Endothelial cell of umbilical vein (primary cell): ENCODE data around the gene PIMREG. TPM values are rescaled to one million over a fixed set of nuclear protein-coding genes. Genes with fewer than 3 reads are reported as not detected.

Source experiments
- BruUV-seq: library from RNA; stranded (reverse); fragments of 400-500 nt; replicated peaks from 2 replicates; lab custom pipeline; 2021; lab: Mats Ljungman, UMichigan
- CTCF ChIA-PET: fragments of 300-600, 350-600 bp; sonication (Branson Sonifier 250); formaldehyde crosslinking; loops from one replicate; lab custom pipeline; 2021; ENCODE audit warnings: antibody characterized with exemption, inconsistent platforms; lab: Charles Lee
- POLR2A ChIA-PET: fragments of 300-600, 350-600 bp; sonication (Branson Sonifier 250); formaldehyde crosslinking; loops from one replicate; lab custom pipeline; 2021; ENCODE audit warnings: antibody characterized with exemption, inconsistent platforms; lab: Charles Lee
- DNase-seq: peaks from one replicate; pipeline ENCODE4 v3.0.0-alpha.2; 2011; ENCODE audit warnings: low read depth, low spot score
- FAIRE-seq: peaks from 2 replicates; lab custom pipeline; 2011; peaks lifted over from hg19 to GRCh38; lab: Jason Lieb, UNC
- H2AFZ ChIP-seq: 2 replicates; pipeline ENCODE4 v1.6.0; 2012; ENCODE audit warnings: low read depth, low read length, control low read depth, inconsistent platforms
- H3K27ac ChIP-seq: 2 replicates; pipeline ENCODE4 v1.5.1; 2011; ENCODE audit warnings: low read depth, mild to moderate bottlenecking, control low read depth, low read length, moderate library complexity; ENCODE audit not compliant: insufficient read depth
- H3K27me3 ChIP-seq, 2 experiments: 2 replicates each; pipeline versions ENCODE4 v1.6.0 to v1.6.1; 2011; ENCODE audit warnings: low read length in 2 of 2, mixed read lengths in 1 of 2; ENCODE audit not compliant: control insufficient read depth in 2 of 2, insufficient read depth in 2 of 2
- H3K36me3 ChIP-seq, 2 experiments: 2 replicates in 1 of 2; 3 replicates in 1 of 2; pipeline ENCODE4 v1.5.1; 2011; ENCODE audit warnings: low read length in 2 of 2, mild to moderate bottlenecking in 1 of 2, moderate library complexity in 1 of 2; ENCODE audit not compliant: control insufficient read depth in 2 of 2, insufficient read depth in 2 of 2; ENCODE audit errors: extremely low read depth in 1 of 2
- H3K4me1 ChIP-seq: 3 replicates; pipeline ENCODE4 v1.5.1; 2011; ENCODE audit warnings: mild to moderate bottlenecking, low read length; ENCODE audit not compliant: control insufficient read depth, insufficient read depth; ENCODE audit errors: extremely low read depth
- H3K4me2 ChIP-seq: 2 replicates; pipeline ENCODE4 v1.6.1; 2011; ENCODE audit warnings: low read length, control low read depth, mixed read lengths; ENCODE audit not compliant: insufficient read depth
- H3K4me3 ChIP-seq, 3 experiments: fragments of 200-600 bp in 1 of 3; sonication (generic), shearing (Covaris generic) in 1 of 3; replicated peaks in 1 of 3; 2 replicates each; pipeline ENCODE4 v1.5.1; 2011 to 2016; ENCODE audit warnings: control low read depth in 3 of 3, low read length in 3 of 3, mild to moderate bottlenecking in 2 of 3, inconsistent platforms in 1 of 3, low read depth in 1 of 3, moderate library complexity in 1 of 3; ENCODE audit not compliant: insufficient read depth in 1 of 3
- H3K79me2 ChIP-seq: 2 replicates; pipeline ENCODE4 v1.6.0; 2012; ENCODE audit warnings: low read length, inconsistent platforms; ENCODE audit not compliant: control insufficient read depth, insufficient read depth
- H3K9ac ChIP-seq: replicated peaks from 2 replicates; pipeline ENCODE3; 2011; ENCODE audit warnings: low read length, control low read depth; ENCODE audit not compliant: insufficient read depth; ENCODE audit errors: extremely low read depth
- H3K9me1 ChIP-seq: replicated peaks from 3 replicates; pipeline ENCODE4 v1.6.0; 2011; ENCODE audit warnings: mild to moderate bottlenecking, low read length; ENCODE audit not compliant: control insufficient read depth, insufficient read depth; ENCODE audit errors: extremely low read depth
- H3K9me3 ChIP-seq: replicated peaks from 2 replicates; pipeline ENCODE4 v1.5.1; 2012; ENCODE audit warnings: low read length, inconsistent platforms; ENCODE audit not compliant: control insufficient read depth, insufficient read depth
- H4K20me1 ChIP-seq: replicated peaks from 2 replicates; pipeline ENCODE3; 2011; ENCODE audit warnings: mild to moderate bottlenecking, low read length; ENCODE audit not compliant: control insufficient read depth, insufficient read depth; ENCODE audit errors: extremely low read depth
- EZH2 ChIP-seq: IDR thresholded peaks from 2 replicates; pipeline ENCODE4 v1.6.1; 2012; ENCODE audit warnings: borderline replicate concordance, low read depth, mild to moderate bottlenecking, moderate library complexity, low read length, inconsistent platforms; ENCODE audit not compliant: severe bottlenecking
- FOS ChIP-seq: IDR thresholded peaks from 2 replicates; pipeline ENCODE4 v1.6.1; 2011; ENCODE audit warnings: mild to moderate bottlenecking, low read length, moderate library complexity, borderline replicate concordance; ENCODE audit not compliant: insufficient read depth
- GATA2 ChIP-seq: IDR thresholded peaks from 2 replicates; pipeline ENCODE4 v1.7.0; 2011; ENCODE audit warnings: low read depth, mild to moderate bottlenecking, moderate library complexity, mixed read lengths, low read length; ENCODE audit not compliant: insufficient read length, insufficient read depth
- JUN ChIP-seq: IDR thresholded peaks from 2 replicates; pipeline ENCODE4 v1.6.1; 2011; ENCODE audit warnings: borderline replicate concordance, low read depth; ENCODE audit not compliant: insufficient read length, insufficient read depth
- MAX ChIP-seq: IDR thresholded peaks from 2 replicates; pipeline ENCODE4 v1.6.1; 2011; ENCODE audit not compliant: insufficient read depth, insufficient read length
- MYC ChIP-seq: IDR thresholded peaks from one replicate; pipeline ENCODE4 v1.6.1; 2011; ENCODE audit warnings: mild to moderate bottlenecking, low read depth, low read length
- POLR2A ChIP-seq: IDR thresholded peaks from 2 replicates; pipeline ENCODE4 v1.6.1; 2012; ENCODE audit warnings: low read depth, mild to moderate bottlenecking, control low read depth, low read length
- POLR2AphosphoS5 ChIP-seq: IDR thresholded peaks from 2 replicates; pipeline ENCODE4 v1.6.1; 2012; ENCODE audit warnings: low read depth, mild to moderate bottlenecking, control low read depth, low read length, moderate library complexity; ENCODE audit not compliant: insufficient read depth
- dilution Hi-C: fragments of 300-500 bp; cut with MboI; formaldehyde crosslinking; loops from one replicate; pipeline ENCODE4 v1.15.0; 2019; ENCODE audit warnings: low sequenced_read_pairs; ENCODE audit not compliant: extremely low pct_ligation_motif_present
- intact Hi-C: fragments of 100-400 bp; cut with micrococcal nuclease; formaldehyde crosslinking; loops from one replicate; pipeline ENCODE4 v1.10.0; 2022
- polyA plus RNA-seq, 4 experiments: library from polyadenylated mRNA; depleted of rRNA in 3 of 4; stranded (reverse) in 3 of 4; unstranded in 1 of 4; fragments of >200 nt; gene quantifications; 2 replicates each; pipeline versions ENCODE4 v1.2.1 to v1.2.3, GENCODE V29; 2011 to 2012; ENCODE audit warnings: missing spikeins in 1 of 4
- total RNA-seq: library from RNA; stranded (reverse); gene quantifications from 2 replicates; pipeline ENCODE4 v1.2.3, GENCODE V29; 2021
- TF ChIP-seq, protein P1 (sequence below), 2 donors: IDR thresholded peaks; 1 replicate in 1 of 2; 2 replicates in 1 of 2; pipeline ENCODE4 v1.5.1; 2011; ENCODE audit warnings: low read length in 2 of 2, mild to moderate bottlenecking in 2 of 2, moderate library complexity in 2 of 2, control low read depth in 1 of 2, inconsistent platforms in 1 of 2, low read depth in 1 of 2; ENCODE audit not compliant: insufficient read depth in 1 of 2; ENCODE audit errors: extremely low read depth in 1 of 2

PIMREG gene
- total and polyA plus RNA-seq, 2 donors (not counting 3 experiments of a cell fraction or from before 2014, with no cell fraction given), result 26.3 to 37.7 TPM

DNA sequence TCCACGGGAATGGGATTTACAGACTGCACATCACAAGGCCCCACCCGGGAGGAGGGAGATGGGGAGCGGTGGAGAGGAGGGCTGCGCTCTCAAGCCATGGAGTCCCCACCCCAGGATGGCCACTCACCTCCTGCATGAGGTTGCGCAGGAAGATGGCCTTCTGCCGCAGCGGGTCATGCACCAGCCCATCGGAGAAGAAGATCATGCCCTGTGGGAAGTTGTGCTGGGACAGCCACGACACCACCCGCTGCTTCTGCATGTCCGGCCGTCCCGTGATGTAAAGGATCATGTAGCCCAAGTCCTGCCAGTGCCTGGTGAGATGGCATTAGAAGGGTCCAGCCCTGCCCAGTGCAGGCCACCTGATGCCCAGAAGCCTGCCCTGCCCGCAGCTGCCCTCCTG is 17.0 kb downstream of the PIMREG start:
- H3K4me1 ChIP-seq, result peaks cover 8% of the 10 kb centered on the region
- POLR2A ChIA-PET, result no interaction called here
- H3K9me1 ChIP-seq, result no peaks in the 10 kb centered on the region
- no peaks in the 10 kb centered on the region for H3K9me3 ChIP-seq
- H3K4me2 ChIP-seq, result no peak overlapping the region
- dilution Hi-C loops (no loop called here), intact Hi-C loops (no loop called here)
- H3K36me3 ChIP-seq, result no peaks in the 10 kb centered on the region
- no peak overlapping the region for H3K27ac ChIP-seq
- no peaks in the 10 kb centered on the region for H3K79me2 ChIP-seq
- CTCF ChIA-PET, result no interaction called here
- no peak overlapping the region for H3K9ac ChIP-seq
- TF ChIP-seq, protein P1, sequence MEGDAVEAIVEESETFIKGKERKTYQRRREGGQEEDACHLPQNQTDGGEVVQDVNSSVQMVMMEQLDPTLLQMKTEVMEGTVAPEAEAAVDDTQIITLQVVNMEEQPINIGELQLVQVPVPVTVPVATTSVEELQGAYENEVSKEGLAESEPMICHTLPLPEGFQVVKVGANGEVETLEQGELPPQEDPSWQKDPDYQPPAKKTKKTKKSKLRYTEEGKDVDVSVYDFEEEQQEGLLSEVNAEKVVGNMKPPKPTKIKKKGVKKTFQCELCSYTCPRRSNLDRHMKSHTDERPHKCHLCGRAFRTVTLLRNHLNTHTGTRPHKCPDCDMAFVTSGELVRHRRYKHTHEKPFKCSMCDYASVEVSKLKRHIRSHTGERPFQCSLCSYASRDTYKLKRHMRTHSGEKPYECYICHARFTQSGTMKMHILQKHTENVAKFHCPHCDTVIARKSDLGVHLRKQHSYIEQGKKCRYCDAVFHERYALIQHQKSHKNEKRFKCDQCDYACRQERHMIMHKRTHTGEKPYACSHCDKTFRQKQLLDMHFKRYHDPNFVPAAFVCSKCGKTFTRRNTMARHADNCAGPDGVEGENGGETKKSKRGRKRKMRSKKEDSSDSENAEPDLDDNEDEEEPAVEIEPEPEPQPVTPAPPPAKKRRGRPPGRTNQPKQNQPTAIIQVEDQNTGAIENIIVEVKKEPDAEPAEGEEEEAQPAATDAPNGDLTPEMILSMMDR (IDR thresholded peaks at IDR 0.05; ENCODE audit: extremely low read depth in 1 of 2, insufficient read depth in 1 of 2, low read depth in 1 of 2, low read length in 2 of 2), result no peak
- TF ChIP-seq POLR2A, result no peak
- TF ChIP-seq FOS, result no peak
- TF ChIP-seq JUN, result no peak
- FAIRE-seq (no peak), DNase-seq (no peak)
- H3K27me3 ChIP-seq, result no peaks in the 10 kb centered on the region
- no peak overlapping the region for H3K4me3 ChIP-seq
- no TSS peak for BruUV-seq
- H2AFZ ChIP-seq, result no peak overlapping the region
- H4K20me1 ChIP-seq, result no peaks in the 10 kb centered on the region

DNA sequence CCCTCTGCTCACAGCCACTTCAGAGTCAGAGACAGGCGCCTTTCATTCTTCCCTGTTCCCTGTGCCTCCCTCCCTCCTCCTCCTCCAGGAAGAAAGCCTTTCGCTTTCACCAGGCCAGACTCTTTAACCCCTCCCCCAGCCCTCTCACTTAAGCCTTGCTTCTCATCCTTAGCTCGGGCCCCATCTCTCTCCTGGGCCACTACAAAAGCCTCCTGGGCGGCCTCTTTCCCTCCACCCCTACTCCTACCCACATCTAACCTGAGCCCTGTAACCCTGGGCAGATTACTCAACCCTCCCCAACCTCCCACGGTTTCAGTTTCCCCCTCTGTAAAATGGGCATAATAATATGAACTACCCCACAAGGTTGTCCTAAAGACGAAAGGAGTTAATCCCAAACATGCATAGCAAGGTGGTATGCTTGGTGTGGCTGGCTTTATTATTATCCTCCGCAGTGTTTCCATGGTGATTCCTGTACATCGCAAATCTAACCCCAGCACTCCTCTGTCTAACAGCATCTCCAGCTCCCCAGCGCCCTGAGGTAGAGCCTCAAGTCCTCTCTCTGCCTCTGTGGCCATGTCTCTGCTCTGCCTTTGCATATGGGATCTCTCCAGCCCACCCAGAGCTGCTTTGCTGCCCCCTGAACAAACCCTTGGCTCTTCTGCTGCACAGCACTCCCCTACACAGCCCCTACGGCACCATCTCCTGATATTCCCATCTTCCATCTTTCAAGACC is 17.7 kb downstream of the PIMREG start:
- dilution Hi-C loops, result no loop called here
- TF ChIP-seq MYC, result no peak
- no peak for TF ChIP-seq POLR2A
- TF ChIP-seq POLR2AphosphoS5, result no peak
- no peak for TF ChIP-seq GATA2
- TF ChIP-seq, protein P1 (IDR thresholded peaks at IDR 0.05; ENCODE audit: extremely low read depth in 1 of 2, insufficient read depth in 1 of 2, low read depth in 1 of 2, low read length in 2 of 2), result no peak
- TF ChIP-seq FOS, result no peak
- TF ChIP-seq MAX, result no peak
- TF ChIP-seq JUN, result no peak
- TF ChIP-seq EZH2, result no peak
- Histone ChIP-seq H4K20me1 (no peaks in the 10 kb centered on the region), H3K27ac (no peak overlapping the region), H3K27me3 (no peaks in the 10 kb centered on the region), H3K36me3 (no peaks in the 10 kb centered on the region), H3K4me3 (no peak overlapping the region), H3K4me1 (peaks cover 4% of the 10 kb centered on the region), H3K9me1 (no peaks in the 10 kb centered on the region), H3K9me3 (no peaks in the 10 kb centered on the region), H3K79me2 (no peaks in the 10 kb centered on the region), H3K9ac (no peak overlapping the region), H3K4me2 (no peak overlapping the region), H2AFZ (no peak overlapping the region)
- CTCF ChIA-PET, result interaction anchor here (1.9 kb wide), 1 partner anchor 11 kb away, joined by 5 read pairs; no protein-coding TSS in a partner anchor
- no peak for DNase-seq
- FAIRE-seq, result no peak
- BruUV-seq, result no TSS peak
- POLR2A ChIA-PET, result no interaction called here
- intact Hi-C loops, result no loop called here
